ENCODE results near the gene PDZD7. TPM values are rescaled to one million over a fixed set of nuclear protein-coding genes. Genes with fewer than 3 reads are reported as not detected.

Gene PDZD7
- total and polyA plus RNA-seq, 2 of the 8 experiments (the other 6 are each of a cell fraction or from before 2014, with no cell fraction given): 0.88 to 1.6 TPM

DNA sequence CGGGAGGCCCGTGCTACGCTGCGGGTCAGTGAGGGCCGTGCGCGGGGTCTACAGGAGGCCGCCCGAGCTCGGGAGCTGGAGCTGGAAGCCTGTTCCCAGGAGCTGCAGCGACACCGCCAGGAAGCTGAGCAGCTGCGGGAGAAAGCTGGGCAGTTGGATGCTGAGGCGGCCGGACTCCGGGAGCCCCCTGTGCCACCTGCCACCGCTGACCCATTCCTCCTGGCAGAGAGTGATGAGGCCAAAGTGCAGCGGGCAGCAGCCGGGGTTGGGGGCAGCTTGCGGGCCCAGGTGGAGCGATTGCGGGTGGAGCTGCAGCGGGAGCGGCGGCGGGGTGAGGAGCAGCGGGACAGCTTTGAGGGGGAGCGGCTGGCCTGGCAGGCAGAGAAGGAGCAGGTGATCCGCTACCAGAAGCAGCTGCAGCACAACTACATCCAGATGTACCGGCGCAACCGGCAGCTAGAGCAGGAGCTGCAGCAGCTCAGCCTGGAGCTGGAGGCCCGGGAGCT lies 24.3 kb downstream of the PDZD7 start:
- POLR2A ChIA-PET (ENCODE audit: partially characterized antibody): interaction anchor here (0.9 to 7.5 kb wide), 8 partner anchors 8 to 37 kb away, joined by 3 to 143 read pairs (median 3); partner anchors contain the start of genes LZTS2, MRPL43 and TWNK
- DNase-seq (ENCODE audit: low read depth in 1 of 2, low spot score in 2 of 2) (no peak), FAIRE-seq (no peak)
- no peak overlapping the region for H2BK20ac ChIP-seq (ENCODE audit: low read length)
- H2BK15ac ChIP-seq (ENCODE audit: low read length): no peak overlapping the region
- peaks cover 0 to 6% (median 4%) of the 10 kb centered on the region in 4 experiments; a peak in 6 of 7 replicates for H3K4me1 ChIP-seq (replicated peaks in 1 of 4; ENCODE audit: control insufficient read depth in 3 of 4, insufficient read depth in 4 of 4, low read length in 3 of 4)
- no peak overlapping the region for H2BK5ac ChIP-seq (ENCODE audit: low read depth, low read length)
- H3K4ac ChIP-seq (replicated peaks; ENCODE audit: insufficient read length, low read depth, low read length): no peak overlapping the region
- no peak overlapping the region for H3K27ac ChIP-seq (ENCODE audit: low read depth, low read length)
- H2BK120ac ChIP-seq (replicated peaks; ENCODE audit: low read depth, low read length): no peak overlapping the region
- peaks cover 6% of the 10 kb centered on the region; the same call in 1 of the 2 replicates for H3K79me1 ChIP-seq (ENCODE audit: low read depth, low read length)
- peaks cover 0 to 12% of the 10 kb centered on the region in 2 experiments; a peak in 1 of 4 replicates for H3K79me2 ChIP-seq (ENCODE audit: control insufficient read depth in 1 of 2, insufficient read depth in 2 of 2, low read length in 2 of 2)
- no peaks in the 10 kb centered on the region for H3K9me3 ChIP-seq (ENCODE audit: insufficient read depth in 2 of 2, low read depth in 1 of 2, low read length in 1 of 2)
- no peak overlapping the region; the same call in 1 of the 2 replicates for H4K8ac ChIP-seq (ENCODE audit: extremely low read depth, insufficient read depth, low read length)
- no peaks in the 10 kb centered on the region for H3K27me3 ChIP-seq (replicated peaks in 1 of 4; ENCODE audit: control insufficient read depth in 3 of 4, extremely low read depth in 1 of 4, insufficient read depth in 3 of 4, low read length in 3 of 4)
- no peak overlapping the region for H3K4me2 ChIP-seq (ENCODE audit: insufficient read depth in 1 of 2, low read depth in 2 of 2, low read length in 2 of 2)
- peaks cover 2 to 19% of the 10 kb centered on the region in 2 experiments for H4K20me1 ChIP-seq (replicated peaks in 1 of 2; ENCODE audit: control insufficient read depth in 1 of 2, insufficient read depth in 2 of 2, low read length in 2 of 2)
- H4K5ac ChIP-seq (ENCODE audit: insufficient read length, low read depth, low read length): no peak overlapping the region
- H3K23me2 ChIP-seq (ENCODE audit: low read depth, low read length): no peaks in the 10 kb centered on the region
- peaks cover 11 to 47% (median 31%) of the 10 kb centered on the region in 4 experiments; a peak in 7 of 8 replicates for H3K36me3 ChIP-seq (ENCODE audit: control insufficient read depth in 2 of 4, insufficient read depth in 4 of 4, low read length in 3 of 4)
- no peak overlapping the region for H3K4me3 ChIP-seq (ENCODE audit: extremely low read depth in 1 of 4, insufficient read depth in 2 of 4, low read depth in 3 of 4, low read length in 4 of 4)
- H3K18ac ChIP-seq (ENCODE audit: extremely low read depth, low read length): no peak overlapping the region
- H2BK12ac ChIP-seq (ENCODE audit: low read depth, low read length): no peak overlapping the region
- no peak overlapping the region for H3K14ac ChIP-seq (ENCODE audit: insufficient read length)
- no peak overlapping the region for H2AK5ac ChIP-seq (ENCODE audit: low read depth, low read length)
- no peak overlapping the region for H3K23ac ChIP-seq (ENCODE audit: insufficient read length)
- no peak overlapping the region for H2AFZ ChIP-seq (ENCODE audit: low read length)
- TF ChIP-seq RXRA (IDR thresholded peaks at IDR 0.05; ENCODE audit: insufficient read depth, low read depth, low read length) (no peak), SIRT6 (IDR thresholded peaks at IDR 0.05; ENCODE audit: low read length) (no peak), BACH1 (IDR thresholded peaks at IDR 0.05; ENCODE audit: low read length) (no peak), YY1 (IDR thresholded peaks at IDR 0.05; ENCODE audit: low read depth, low read length) (no peak)
- H3K56ac ChIP-seq (replicated peaks; ENCODE audit: insufficient read length, low read depth, low read length): no peak overlapping the region
- CTCF ChIA-PET (ENCODE audit: partially characterized antibody): interaction anchor here (1.2 to 26.8 kb wide), 5 partner anchors 10 to 40 kb away, joined by 5 to 464 read pairs (median 12); partner anchors contain the start of genes LZTS2, MRPL43, PDZD7 and SFXN3
- H3K9ac ChIP-seq (replicated peaks in 1 of 4; ENCODE audit: extremely low read depth in 1 of 4, low read depth in 3 of 4, low read length in 3 of 4): no peak overlapping the region
- WGBS, 2 experiments (ENCODE audit: extremely low coverage in 1 of 2, insufficient coverage in 1 of 2, insufficient read length in 1 of 2, insufficient replicate concordance in 2 of 2, low coverage in 1 of 2, low lambda C conversion rate in 2 of 2, missing lambda C conversion rate in 1 of 2): 94% methylated on average over 33 of the region's 33 CpGs; no CpG with 5 or more reads in 1 of the 2 experiments
- H4K91ac ChIP-seq (replicated peaks; ENCODE audit: insufficient read length, low read length): no peak overlapping the region

All from H1 (cell line).